Measurements from ENCODE around the gene TMEM30A. TPM values are rescaled to one million over a fixed set of nuclear protein-coding genes. Genes with fewer than 3 reads are reported as not detected.

The TMEM30A gene
- total RNA-seq, 1 donor from 2014 or later, result 112 TPM

GRCh38 chr6:75280131-75280855 lies 4.3 kb downstream of the TMEM30A start:
- no peak for DNase-seq (ENCODE audit: extremely low spot score, unreplicated experiment)
- peaks cover 39% of the 10 kb centered on the region for H3K4me1 Mint-ChIP-seq (ENCODE audit: unreplicated experiment)
- TF ChIP-seq CTCF (IDR thresholded peaks at IDR 0.05), result no peak
- H3K4me3 Mint-ChIP-seq (ENCODE audit: unreplicated experiment), result no peak overlapping the region
- H3K36me3 Mint-ChIP-seq (ENCODE audit: unreplicated experiment), result no peaks in the 10 kb centered on the region
- H3K9me3 Mint-ChIP-seq (ENCODE audit: unreplicated experiment), result no peaks in the 10 kb centered on the region
- no peaks in the 10 kb centered on the region for H3K27me3 Mint-ChIP-seq (ENCODE audit: unreplicated experiment)
- H3K27ac Mint-ChIP-seq (ENCODE audit: unreplicated experiment), result peak overlapping the region; percentile 6

GRCh38 chr6:75279418-75279817 lies 5.2 kb downstream of the TMEM30A start:
- Mint-ChIP-seq H3K36me3 (ENCODE audit: unreplicated experiment) (no peaks in the 10 kb centered on the region), H3K4me3 (ENCODE audit: unreplicated experiment) (no peak overlapping the region), H3K27ac (ENCODE audit: unreplicated experiment) (no peak overlapping the region), H3K27me3 (ENCODE audit: unreplicated experiment) (no peaks in the 10 kb centered on the region), H3K4me1 (ENCODE audit: unreplicated experiment) (peaks cover 43% of the 10 kb centered on the region), H3K9me3 (ENCODE audit: unreplicated experiment) (no peaks in the 10 kb centered on the region)
- DNase-seq (ENCODE audit: extremely low spot score, unreplicated experiment), result no peak
- no peak for TF ChIP-seq CTCF (IDR thresholded peaks at IDR 0.05)

- no peaks in the 10 kb centered on the region for H3K27me3 Mint-ChIP-seq (ENCODE audit: unreplicated experiment)
- no peaks in the 10 kb centered on the region for H3K9me3 Mint-ChIP-seq (ENCODE audit: unreplicated experiment)
- DNase-seq (ENCODE audit: extremely low spot score, unreplicated experiment), result no peak
- H3K4me3 Mint-ChIP-seq (ENCODE audit: unreplicated experiment), result no peak overlapping the region
- TF ChIP-seq CTCF (IDR thresholded peaks at IDR 0.05), result no peak
- H3K27ac Mint-ChIP-seq (ENCODE audit: unreplicated experiment), result no peak overlapping the region
- H3K4me1 Mint-ChIP-seq (ENCODE audit: unreplicated experiment), result peaks cover 49% of the 10 kb centered on the region
- no peaks in the 10 kb centered on the region for H3K36me3 Mint-ChIP-seq (ENCODE audit: unreplicated experiment)
Measured at GRCh38 chr6:75278474-75279077, 6.0 kb downstream of the TMEM30A start.

- no peak for DNase-seq (ENCODE audit: extremely low spot score, unreplicated experiment)
- Mint-ChIP-seq H3K27ac (ENCODE audit: unreplicated experiment) (peak overlapping the region; percentile 60), H3K27me3 (ENCODE audit: unreplicated experiment) (no peaks in the 10 kb centered on the region), H3K4me1 (ENCODE audit: unreplicated experiment) (peaks cover 44% of the 10 kb centered on the region), H3K9me3 (ENCODE audit: unreplicated experiment) (no peaks in the 10 kb centered on the region), H3K4me3 (ENCODE audit: unreplicated experiment) (no peak overlapping the region), H3K36me3 (ENCODE audit: unreplicated experiment) (peaks cover 12% of the 10 kb centered on the region)
- TF ChIP-seq CTCF (IDR thresholded peaks at IDR 0.05), result no peak
Measured at GRCh38 chr6:75275067-75275466, 9.5 kb downstream of the TMEM30A start.

GRCh38 chr6:75273009-75273408 lies 11.6 kb downstream of the TMEM30A start:
- Mint-ChIP-seq H3K4me1 (ENCODE audit: unreplicated experiment) (peaks cover 29% of the 10 kb centered on the region), H3K27ac (ENCODE audit: unreplicated experiment) (no peak overlapping the region), H3K36me3 (ENCODE audit: unreplicated experiment) (peaks cover 12% of the 10 kb centered on the region), H3K9me3 (ENCODE audit: unreplicated experiment) (no peaks in the 10 kb centered on the region), H3K4me3 (ENCODE audit: unreplicated experiment) (no peak overlapping the region), H3K27me3 (ENCODE audit: unreplicated experiment) (no peaks in the 10 kb centered on the region)
- no peak for TF ChIP-seq CTCF (IDR thresholded peaks at IDR 0.05)
- DNase-seq (ENCODE audit: extremely low spot score, unreplicated experiment), result no peak

Measured in osteocyte (in vitro differentiated cells).